H1 (cell line): Measurements from ENCODE around the gene IPO9. TPM values are rescaled to one million over a fixed set of nuclear protein-coding genes. Genes with fewer than 3 reads are reported as not detected.

Source experiments
- CTCF ChIA-PET: fragments of 300-600 bp; sonication (Branson Sonifier 250); formaldehyde crosslinking; loops from one replicate; lab custom pipeline; 2021; ENCODE audit not compliant: partially characterized antibody; lab: Charles Lee
- POLR2A ChIA-PET: fragments of 300-600 bp; sonication (Branson Sonifier 250); formaldehyde crosslinking; loops from one replicate; lab custom pipeline; 2021; ENCODE audit warnings: inconsistent platforms; ENCODE audit not compliant: partially characterized antibody; lab: Charles Lee
- DNase-seq, 2 experiments: peaks; one replicate each; pipeline versions ENCODE4 v3.0.0 to v3.0.0-alpha.2; 2010 to 2022; ENCODE audit warnings: low spot score in 2 of 2, low read depth in 1 of 2, mixed read lengths in 1 of 2
- FAIRE-seq: peaks from 2 replicates; lab custom pipeline; 2011; peaks lifted over from hg19 to GRCh38; lab: Jason Lieb, UNC
- H2AFZ ChIP-seq: 2 replicates; pipeline ENCODE4 v1.8.1; 2012; ENCODE audit warnings: low read length, inconsistent platforms
- H2AK5ac ChIP-seq: 2 replicates; pipeline ENCODE4 v1.6.1; 2013; ENCODE audit warnings: low read depth, low read length
- H2BK120ac ChIP-seq: replicated peaks from 2 replicates; pipeline ENCODE3; 2013; ENCODE audit warnings: low read depth, low read length, inconsistent platforms
- H2BK12ac ChIP-seq: 2 replicates; pipeline ENCODE4 v1.6.1; 2013; ENCODE audit warnings: low read depth, low read length
- H2BK15ac ChIP-seq: 2 replicates; pipeline ENCODE4 v1.6.1; 2013; ENCODE audit warnings: low read length
- H2BK20ac ChIP-seq: 2 replicates; pipeline ENCODE4 v1.6.1; 2013; ENCODE audit warnings: low read length
- H2BK5ac ChIP-seq: 2 replicates; pipeline ENCODE4 v1.6.1; 2013; ENCODE audit warnings: low read depth, low read length
- H3K14ac ChIP-seq: 2 replicates; pipeline ENCODE4 v1.6.1; 2013; ENCODE audit warnings: inconsistent platforms; ENCODE audit not compliant: insufficient read length
- H3K18ac ChIP-seq: 2 replicates; pipeline ENCODE4 v1.6.1; 2013; ENCODE audit warnings: low read length; ENCODE audit errors: extremely low read depth
- H3K23ac ChIP-seq: 2 replicates; pipeline ENCODE4 v1.6.1; 2013; ENCODE audit warnings: inconsistent platforms; ENCODE audit not compliant: insufficient read length
- H3K23me2 ChIP-seq: 2 replicates; pipeline ENCODE4 v1.6.1; 2013; ENCODE audit warnings: low read depth, low read length
- H3K27ac ChIP-seq: 2 replicates; pipeline ENCODE4 v1.6.1; 2011; ENCODE audit warnings: low read depth, low read length, inconsistent platforms
- H3K27me3 ChIP-seq, 4 experiments: replicated peaks in 1 of 4; 1 replicate in 1 of 4; 2 replicates in 3 of 4; pipeline versions ENCODE4 v1.6.1 to v1.8.1; 2011 to 2013; ENCODE audit warnings: low read length in 3 of 4, mild to moderate bottlenecking in 3 of 4, inconsistent platforms in 2 of 4, mixed read lengths in 2 of 4, moderate library complexity in 1 of 4; ENCODE audit not compliant: control insufficient read depth in 3 of 4, insufficient read depth in 3 of 4; ENCODE audit errors: extremely low read depth in 1 of 4
- H3K36me3 ChIP-seq, 4 experiments: 2 replicates each; pipeline versions ENCODE4 v1.6.1 to v1.8.1; 2011 to 2013; ENCODE audit warnings: mild to moderate bottlenecking in 4 of 4, low read length in 3 of 4, moderate library complexity in 2 of 4, control low read depth in 1 of 4, inconsistent platforms in 1 of 4; ENCODE audit not compliant: insufficient read depth in 4 of 4, control insufficient read depth in 2 of 4
- H3K4ac ChIP-seq: replicated peaks from 2 replicates; pipeline ENCODE3; 2013; ENCODE audit warnings: low read length, low read depth, mixed read lengths, inconsistent platforms; ENCODE audit not compliant: insufficient read length
- H3K4me1 ChIP-seq, 4 experiments: replicated peaks in 1 of 4; 1 replicate in 1 of 4; 2 replicates in 3 of 4; pipeline versions ENCODE4 v1.6.1 to v1.8.1; 2011 to 2013; ENCODE audit warnings: low read length in 3 of 4, inconsistent platforms in 2 of 4, mixed read lengths in 1 of 4; ENCODE audit not compliant: insufficient read depth in 4 of 4, control insufficient read depth in 3 of 4
- H3K4me2 ChIP-seq, 2 experiments: 2 replicates each; pipeline versions ENCODE4 v1.6.1 to v1.8.1; 2011 to 2013; ENCODE audit warnings: low read depth in 2 of 2, low read length in 2 of 2, control low read depth in 1 of 2, inconsistent platforms in 1 of 2, mild to moderate bottlenecking in 1 of 2; ENCODE audit not compliant: insufficient read depth in 1 of 2
- H3K4me3 ChIP-seq, 4 experiments: fragments of 200-600, 300-600 bp in 1 of 4; sonication (generic), shearing (Covaris generic), sonication (Bioruptor Twin) in 1 of 4; 2 replicates each; pipeline versions ENCODE4 v1.5.1 to v1.8.1; 2011 to 2016; ENCODE audit warnings: low read length in 4 of 4, low read depth in 3 of 4, control low read depth in 2 of 4, inconsistent platforms in 2 of 4, mild to moderate bottlenecking in 2 of 4, mixed read lengths in 1 of 4, moderate library complexity in 1 of 4; ENCODE audit not compliant: insufficient read depth in 2 of 4; ENCODE audit errors: extremely low read depth in 1 of 4
- H3K56ac ChIP-seq: replicated peaks from 2 replicates; pipeline ENCODE3; 2013; ENCODE audit warnings: low read depth, mild to moderate bottlenecking, mixed read lengths, low read length, inconsistent platforms; ENCODE audit not compliant: insufficient read length
- H3K79me1 ChIP-seq: 2 replicates; pipeline ENCODE4 v1.6.1; 2013; ENCODE audit warnings: low read depth, low read length, control low read depth
- H3K79me2 ChIP-seq, 2 experiments: 2 replicates each; pipeline versions ENCODE4 v1.6.1 to v1.8.1; 2012 to 2013; ENCODE audit warnings: low read length in 2 of 2, mild to moderate bottlenecking in 2 of 2, inconsistent platforms in 1 of 2; ENCODE audit not compliant: insufficient read depth in 2 of 2, control insufficient read depth in 1 of 2
- H3K9ac ChIP-seq, 4 experiments: replicated peaks in 1 of 4; 1 replicate in 1 of 4; 2 replicates in 3 of 4; pipeline versions ENCODE4 v1.6.1 to v1.8.1; 2011 to 2013; ENCODE audit warnings: low read depth in 3 of 4, low read length in 3 of 4, control low read depth in 2 of 4, mild to moderate bottlenecking in 2 of 4, moderate library complexity in 2 of 4, inconsistent platforms in 1 of 4; ENCODE audit errors: extremely low read depth in 1 of 4
- H3K9me3 ChIP-seq, 2 experiments: 2 replicates each; pipeline versions ENCODE4 v1.6.1 to v1.8.1; 2012 to 2013; ENCODE audit warnings: mild to moderate bottlenecking in 2 of 2, moderate library complexity in 2 of 2, control low read depth in 1 of 2, inconsistent platforms in 1 of 2, low read depth in 1 of 2, low read length in 1 of 2, mixed read lengths in 1 of 2; ENCODE audit not compliant: insufficient read depth in 2 of 2
- H4K20me1 ChIP-seq, 2 experiments: replicated peaks in 1 of 2; 2 replicates each; pipeline versions ENCODE3 to v1.8.1; 2011 to 2013; ENCODE audit warnings: inconsistent platforms in 2 of 2, low read length in 2 of 2, mild to moderate bottlenecking in 1 of 2; ENCODE audit not compliant: insufficient read depth in 2 of 2, control insufficient read depth in 1 of 2
- H4K5ac ChIP-seq: 2 replicates; pipeline ENCODE4 v1.6.1; 2013; ENCODE audit warnings: low read length, low read depth, mixed read lengths, inconsistent platforms; ENCODE audit not compliant: insufficient read length
- H4K8ac ChIP-seq: 2 replicates; pipeline ENCODE4 v1.8.0; 2013; ENCODE audit warnings: mild to moderate bottlenecking, moderate library complexity, low read length, inconsistent platforms; ENCODE audit not compliant: insufficient read depth; ENCODE audit errors: extremely low read depth
- H4K91ac ChIP-seq: replicated peaks from 2 replicates; pipeline ENCODE3; 2013; ENCODE audit warnings: low read length, mixed read lengths, inconsistent platforms; ENCODE audit not compliant: insufficient read length
- ASH2L ChIP-seq: fragments of 200-600, 300-600 bp; sonication (generic); IDR thresholded peaks from one replicate; pipeline ENCODE4 v1.7.1; 2017; ENCODE audit warnings: low read length
- CTBP2 ChIP-seq: IDR thresholded peaks from 2 replicates; pipeline ENCODE4 v1.7.0; 2011; ENCODE audit warnings: borderline replicate concordance, mild to moderate bottlenecking, moderate library complexity, mixed read lengths, low read length; ENCODE audit not compliant: insufficient read depth, insufficient read length
- GTF2F1 ChIP-seq: IDR thresholded peaks from 2 replicates; pipeline ENCODE4 v1.6.1; 2012; ENCODE audit warnings: low read depth, low read length, improper control_type of control experiment, borderline replicate concordance
- KDM1A ChIP-seq: fragments of 200-600, 300-600 bp; sonication (generic); IDR thresholded peaks from 2 replicates; pipeline ENCODE4 v1.7.1; 2016; ENCODE audit warnings: mild to moderate bottlenecking, low read length, borderline replicate concordance
- KDM4A ChIP-seq: IDR thresholded peaks from one replicate; pipeline ENCODE4 v1.7.1; 2012; ENCODE audit warnings: low read depth, mild to moderate bottlenecking, moderate library complexity, low read length, inconsistent platforms; ENCODE audit not compliant: severe bottlenecking
- MAFK ChIP-seq: IDR thresholded peaks from 2 replicates; pipeline ENCODE4 v1.6.1; 2012; ENCODE audit warnings: low read depth, mild to moderate bottlenecking, improper control_type of control experiment, low read length
- NRF1 ChIP-seq: IDR thresholded peaks from 2 replicates; pipeline ENCODE4 v1.6.1; 2011; ENCODE audit warnings: mild to moderate bottlenecking, low read depth, low read length, improper control_type of control experiment
- PHF8 ChIP-seq: fragments of 200-600 bp; sonication (generic); conservative IDR thresholded peaks from 2 replicates; pipeline ENCODE4 v1.7.1; 2012; ENCODE audit warnings: low read depth, mild to moderate bottlenecking, inconsistent platforms, low read length, moderate library complexity
- RAD21 ChIP-seq, 2 experiments: IDR thresholded peaks in 1 of 2; conservative IDR thresholded peaks in 1 of 2; 2 replicates each; pipeline ENCODE4 v1.6.1; 2011; ENCODE audit warnings: low read depth in 2 of 2, low read length in 2 of 2, improper control_type of control experiment in 1 of 2, inconsistent platforms in 1 of 2, mild to moderate bottlenecking in 1 of 2, moderate library complexity in 1 of 2
- RXRA ChIP-seq: IDR thresholded peaks from 2 replicates; pipeline ENCODE4 v1.6.1; 2011; ENCODE audit warnings: low read depth, mild to moderate bottlenecking, low read length, moderate library complexity; ENCODE audit not compliant: insufficient read depth
- SP1 ChIP-seq: IDR thresholded peaks from 2 replicates; pipeline ENCODE4 v1.6.1; 2011; ENCODE audit warnings: low read depth, low read length
- SP2 ChIP-seq: IDR thresholded peaks from 2 replicates; pipeline ENCODE4 v1.6.1; 2012; ENCODE audit warnings: mild to moderate bottlenecking, low read length, inconsistent platforms
- WGBS, 2 experiments: shearing (Covaris generic) in 1 of 2; methylation state at CpG; one replicate each; pipeline versions ENCODE4 v1.1.6 to v1.1.7; 2013 to 2015; ENCODE audit warnings: low lambda C conversion rate in 2 of 2, mixed read lengths in 2 of 2, inconsistent platforms in 1 of 2, low coverage in 1 of 2, missing lambda C conversion rate in 1 of 2; ENCODE audit not compliant: insufficient replicate concordance in 2 of 2, insufficient coverage in 1 of 2, insufficient read length in 1 of 2; ENCODE audit errors: extremely low coverage in 1 of 2, missing lambda C conversion rate in 1 of 2; 5-methylcytosine and 5-hydroxymethylcytosine counted together
- polyA plus RNA-seq, 7 experiments: library from polyadenylated mRNA; depleted of rRNA in 3 of 7; stranded (reverse) in 5 of 7; unstranded in 2 of 7; fragments of >200 nt in 5 of 7; fragments of 200-250 nt in 2 of 7; gene quantifications; 1 replicate in 5 of 7; 2 replicates in 1 of 7; 4 replicates in 1 of 7; pipeline versions ENCODE4 v1.2.1 to v1.2.3, GENCODE V29; 2011 to 2013; ENCODE audit warnings: missing spikeins in 2 of 7, mixed read lengths in 2 of 7
- total RNA-seq: library from RNA; stranded (reverse); fragmentation: NEBNext Ultra II Directional; extraction: Animal tissue kit (Norgen Biotek cat#: 25700); gene quantifications from 2 replicates; pipeline ENCODE4 v1.2.1, GENCODE V29; 2021
- TF ChIP-seq, protein P1 (sequence below): IDR thresholded peaks from 2 replicates; pipeline ENCODE4 v1.6.1; 2012; ENCODE audit warnings: inconsistent platforms

The IPO9 gene
- total and polyA plus RNA-seq, 2 of the 8 experiments (the other 6 are each of a cell fraction or from before 2014, with no cell fraction given), result 61.0 to 122 TPM

DNA sequence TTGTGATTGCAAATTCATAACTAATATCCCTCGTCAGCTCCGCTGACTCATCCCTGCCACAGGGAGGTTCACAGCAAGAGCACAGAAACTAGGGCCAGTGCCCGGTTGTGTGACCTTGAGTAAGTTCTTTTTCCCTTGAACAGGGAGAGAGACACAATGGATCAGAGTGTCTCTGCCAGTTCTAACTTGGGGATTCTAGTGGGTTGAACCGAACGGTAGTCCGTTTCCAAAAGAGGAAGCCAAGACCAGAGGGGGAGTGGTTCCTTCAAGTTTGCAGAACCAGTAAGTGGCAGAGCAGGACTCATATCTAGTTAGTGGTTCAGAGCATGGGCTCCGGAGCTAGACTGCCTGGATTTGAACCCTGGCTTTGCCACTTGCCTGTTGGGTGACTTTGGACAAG is 54.8 kb downstream of the IPO9 start:
- no peak overlapping the region for H3K14ac ChIP-seq
- H3K36me3 ChIP-seq, result no peaks in the 10 kb centered on the region
- H3K79me2 ChIP-seq, result no peaks in the 10 kb centered on the region
- no peak overlapping the region for H2AFZ ChIP-seq
- no peak overlapping the region for H4K5ac ChIP-seq
- no peaks in the 10 kb centered on the region for H4K20me1 ChIP-seq
- H3K18ac ChIP-seq, result no peak overlapping the region
- H3K23ac ChIP-seq, result no peak overlapping the region
- WGBS, 2 experiments, result 91% methylated on average over 7 of the region's 7 CpGs; no CpG with 5 or more reads in 1 of the 2 experiments
- H3K4me3 ChIP-seq, result no peak overlapping the region
- no peak overlapping the region for H3K27ac ChIP-seq
- no peak overlapping the region for H4K91ac ChIP-seq
- DNase-seq, result no peak
- no peak overlapping the region for H2BK20ac ChIP-seq
- POLR2A ChIA-PET, result interaction anchor here (0.6 to 8.1 kb wide), 9 partner anchors 9 to 124 kb away, joined by 3 to 117 read pairs (median 4); partner anchors contain the start of gene SHISA4
- no peak overlapping the region for H3K56ac ChIP-seq
- H3K79me1 ChIP-seq, result no peaks in the 10 kb centered on the region
- H3K9me3 ChIP-seq, result no peaks in the 10 kb centered on the region
- no peak overlapping the region for H3K4ac ChIP-seq
- peaks cover 5% of the 10 kb centered on the region; the same call in 1 of the 2 replicates for H3K23me2 ChIP-seq
- H3K27me3 ChIP-seq, result peaks cover 0 to 5% (median 0%) of the 10 kb centered on the region in 4 experiments; a peak in 1 of 7 replicates
- no peak for FAIRE-seq
- H2AK5ac ChIP-seq, result no peak overlapping the region
- H4K8ac ChIP-seq, result no peak overlapping the region
- no peak overlapping the region for H3K9ac ChIP-seq
- CTCF ChIA-PET, result interaction anchor here (0.6 to 12.3 kb wide), 8 partner anchors 9 to 353 kb away, joined by 3 to 244 read pairs (median 4); partner anchors contain the start of gene SHISA4
- H2BK15ac ChIP-seq, result no peak overlapping the region
- no peak overlapping the region for H2BK120ac ChIP-seq
- H3K4me1 ChIP-seq, result peaks cover 3 to 9% (median 4%) of the 10 kb centered on the region in 4 experiments
- no peak overlapping the region for H3K4me2 ChIP-seq
- H2BK5ac ChIP-seq, result no peak overlapping the region
- no peak overlapping the region for H2BK12ac ChIP-seq
- no peak for TF ChIP-seq SP1
- no peak for TF ChIP-seq RXRA
- no peak for TF ChIP-seq KDM1A
- no peak for TF ChIP-seq NRF1
- no peak for TF ChIP-seq KDM4A
- no peak for TF ChIP-seq RAD21 (IDR thresholded peaks at IDR 0.05 in 1 of 2, conservative IDR thresholded peaks at IDR 0.05 in 1 of 2; ENCODE audit: low read depth in 2 of 2, low read length in 2 of 2)
- TF ChIP-seq, protein P1, sequence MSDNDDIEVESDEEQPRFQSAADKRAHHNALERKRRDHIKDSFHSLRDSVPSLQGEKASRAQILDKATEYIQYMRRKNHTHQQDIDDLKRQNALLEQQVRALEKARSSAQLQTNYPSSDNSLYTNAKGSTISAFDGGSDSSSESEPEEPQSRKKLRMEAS, result no peak
- no peak for TF ChIP-seq SP2
- TF ChIP-seq CTBP2, result no peak
- no peak for TF ChIP-seq ASH2L
- TF ChIP-seq PHF8, result no peak
- TF ChIP-seq GTF2F1, result no peak
- TF ChIP-seq MAFK, result no peak
